CD14-positive monocyte (primary cell): Measurements from ENCODE around the gene ARHGAP12. TPM values are rescaled to one million over a fixed set of nuclear protein-coding genes. Genes with fewer than 3 reads are reported as not detected.

Experiments used
- DNase-seq, 3 donors: peaks; one replicate each; pipeline ENCODE4 v3.0.0-alpha.2; 2011 to 2022
- H2AFZ ChIP-seq: 2 replicates; pipeline ENCODE4 v1.6.0; 2012; ENCODE audit warnings: mild to moderate bottlenecking, low read depth, low read length, inconsistent platforms; ENCODE audit not compliant: insufficient read depth, poor library complexity, severe bottlenecking
- H3K27ac ChIP-seq, 2 donors: 1 replicate in 1 of 2; 2 replicates in 1 of 2; pipeline ENCODE4 v1.5.1; 2012 to 2013; ENCODE audit warnings: low read length in 2 of 2, control low read depth in 1 of 2, inconsistent platforms in 1 of 2, low read depth in 1 of 2, mild to moderate bottlenecking in 1 of 2
- H3K27me3 ChIP-seq, 2 donors: one replicate each; pipeline versions ENCODE4 v1.6.0 to v1.6.1; 2011 to 2013; ENCODE audit warnings: low read length in 2 of 2; ENCODE audit not compliant: control insufficient read depth in 2 of 2, insufficient read depth in 2 of 2
- H3K36me3 ChIP-seq, 2 donors: replicated peaks in 1 of 2; 1 replicate in 1 of 2; 2 replicates in 1 of 2; pipeline versions ENCODE4 v1.5.1 to v1.6.1; 2012 to 2013; ENCODE audit warnings: low read length in 2 of 2, control low read depth in 1 of 2, inconsistent platforms in 1 of 2, mild to moderate bottlenecking in 1 of 2; ENCODE audit not compliant: insufficient read depth in 2 of 2, control insufficient read depth in 1 of 2
- H3K4me1 ChIP-seq, 2 donors: 1 replicate in 1 of 2; 2 replicates in 1 of 2; pipeline versions ENCODE4 v1.5.1 to v1.6.1; 2012 to 2013; ENCODE audit warnings: low read length in 2 of 2, control low read depth in 1 of 2, inconsistent platforms in 1 of 2, mild to moderate bottlenecking in 1 of 2, moderate library complexity in 1 of 2; ENCODE audit not compliant: insufficient read depth in 2 of 2, control insufficient read depth in 1 of 2
- H3K4me2 ChIP-seq: replicated peaks from 2 replicates; pipeline ENCODE3; 2012; ENCODE audit warnings: low read length, moderate library complexity, mild to moderate bottlenecking; ENCODE audit not compliant: poor library complexity, severe bottlenecking; ENCODE audit errors: extremely low read depth
- H3K4me3 ChIP-seq, 3 experiments: fragments of 200-600 bp in 1 of 3; sonication (generic) in 1 of 3; replicated peaks in 1 of 3; 1 replicate in 2 of 3; 2 replicates in 1 of 3; pipeline ENCODE4 v1.5.1; 2011 to 2013; ENCODE audit warnings: low read length in 3 of 3, mild to moderate bottlenecking in 3 of 3, control low read depth in 2 of 3, low read depth in 2 of 3, inconsistent platforms in 1 of 3, moderate library complexity in 1 of 3
- H3K79me2 ChIP-seq: 2 replicates; pipeline ENCODE4 v1.6.0; 2012; ENCODE audit warnings: mild to moderate bottlenecking, control low read depth, inconsistent platforms, low read length, moderate library complexity; ENCODE audit not compliant: insufficient read depth
- H3K9ac ChIP-seq: 2 replicates; pipeline ENCODE4 v1.6.0; 2017; ENCODE audit warnings: low read length, mild to moderate bottlenecking; ENCODE audit not compliant: insufficient read depth, poor library complexity, severe bottlenecking
- H3K9me3 ChIP-seq, 2 donors: replicated peaks in 1 of 2; 1 replicate in 1 of 2; 2 replicates in 1 of 2; pipeline versions ENCODE4 v1.5.1 to v1.6.1; 2012 to 2013; ENCODE audit warnings: low read length in 2 of 2, control low read depth in 1 of 2; ENCODE audit not compliant: control insufficient read depth in 1 of 2, insufficient read depth in 1 of 2
- H4K20me1 ChIP-seq: 2 replicates; pipeline ENCODE4 v1.6.0; 2012; ENCODE audit warnings: mild to moderate bottlenecking, low read length, control low read depth, moderate library complexity; ENCODE audit not compliant: insufficient read depth
- H3K27ac Mint-ChIP-seq, 7 donors: one replicate each; pipeline ENCODE4 v1.8.0; 2020; ENCODE audit warnings: mild to moderate bottlenecking in 7 of 7, mixed read lengths in 7 of 7, moderate library complexity in 6 of 7, inconsistent platforms in 2 of 7
- H3K27me3 Mint-ChIP-seq, 3 donors: one replicate each; pipeline ENCODE4 v1.8.0; 2021 to 2022; ENCODE audit warnings: low read depth in 3 of 3, mild to moderate bottlenecking in 3 of 3, mixed read lengths in 3 of 3, moderate library complexity in 3 of 3, inconsistent platforms in 1 of 3
- H3K36me3 Mint-ChIP-seq, 2 donors: one replicate each; pipeline ENCODE4 v1.8.0; 2020; ENCODE audit warnings: mixed read lengths in 2 of 2, inconsistent platforms in 1 of 2, mild to moderate bottlenecking in 1 of 2
- H3K4me1 Mint-ChIP-seq: one replicate; pipeline ENCODE4 v1.8.0; 2020; ENCODE audit warnings: mild to moderate bottlenecking, mixed read lengths
- H3K4me3 Mint-ChIP-seq, 2 donors: one replicate each; pipeline ENCODE4 v1.8.0; 2020; ENCODE audit warnings: mild to moderate bottlenecking in 2 of 2, mixed read lengths in 2 of 2, moderate library complexity in 1 of 2
- H3K9me3 Mint-ChIP-seq, 7 donors: one replicate each; pipeline ENCODE4 v1.8.0; 2020 to 2022; ENCODE audit warnings: mixed read lengths in 7 of 7, mild to moderate bottlenecking in 6 of 7, moderate library complexity in 6 of 7, inconsistent platforms in 2 of 7
- WGBS: methylation state at CpG from one replicate; pipeline ENCODE4 v1.1.5; 2013; ENCODE audit warnings: missing lambda C conversion rate; ENCODE audit not compliant: insufficient coverage; 5-methylcytosine and 5-hydroxymethylcytosine counted together
- intact Hi-C, 2 donors: fragments of 100-400 bp; cut with micrococcal nuclease; formaldehyde crosslinking; loops; one replicate each; pipeline versions ENCODE4 v1.15.0 to v1.15.1; 2023
- polyA plus RNA-seq, 3 donors: library from polyadenylated mRNA; depleted of rRNA in 1 of 3; unstranded in 2 of 3; stranded (reverse) in 1 of 3; fragments of 300-500 nt in 2 of 3; fragments of >200 nt in 1 of 3; fragmentation: Illumina TruSeq in 2 of 3; gene quantifications; 1 replicate in 2 of 3; 2 replicates in 1 of 3; pipeline ENCODE4 v1.2.3, GENCODE V29; 2012 to 2021
- TF ChIP-seq, protein P1 (sequence below): fragments of 200-600 bp; IDR thresholded peaks from one replicate; pipeline ENCODE4 v1.8.0; 2022; ENCODE audit warnings: antibody characterized with exemption, mild to moderate bottlenecking

The ARHGAP12 gene
- polyA plus RNA-seq, 3 donors = 3.2 to 15.5 (median 4.7) TPM

DNA sequence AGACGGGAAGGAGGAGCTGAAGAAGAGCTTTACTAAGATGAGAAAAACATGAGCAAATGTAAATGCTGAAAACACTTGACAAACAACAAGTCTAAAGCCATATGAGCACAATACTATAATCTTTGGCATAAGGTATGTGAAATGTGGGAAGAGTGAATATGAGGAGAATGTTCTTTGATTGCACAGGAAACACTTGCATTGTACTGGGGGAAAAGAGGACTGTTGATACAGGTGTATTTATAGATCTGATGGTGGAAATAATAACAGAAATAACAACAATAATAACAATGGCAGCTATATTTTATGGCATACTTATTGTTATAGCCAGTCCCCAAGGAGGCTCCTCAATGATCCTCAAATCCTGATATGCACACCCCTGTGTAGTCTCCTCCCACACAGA lies 23.0 kb downstream of the ARHGAP12 start:
- Mint-ChIP-seq H3K27me3 (peaks cover 0 to 3% (median 0%) of the 10 kb centered on the region in 3 donors), H3K9me3 (peaks cover 0 to 4% (median 0%) of the 10 kb centered on the region in 7 donors), H3K36me3 (peaks cover 45 to 51% of the 10 kb centered on the region in 2 donors), H3K4me1 (peaks cover 1% of the 10 kb centered on the region), H3K4me3 (no peak overlapping the region), H3K27ac (no peak overlapping the region)
- Histone ChIP-seq H3K27me3 (no peaks in the 10 kb centered on the region), H3K4me1 (no peaks in the 10 kb centered on the region), H3K9ac (no peak overlapping the region), H3K27ac (no peak overlapping the region), H3K4me3 (no peak overlapping the region), H4K20me1 (peaks cover 83% of the 10 kb centered on the region), H3K4me2 (no peak overlapping the region), H3K79me2 (peaks cover 53% of the 10 kb centered on the region), H3K36me3 (peaks cover 10 to 51% of the 10 kb centered on the region in 2 donors), H2AFZ (no peak overlapping the region), H3K9me3 (no peaks in the 10 kb centered on the region)
- no peak for DNase-seq
- intact Hi-C loops = no loop called here
- WGBS = 100% methylated on average over 1 of the region's 1 CpG
- TF ChIP-seq, protein P1, sequence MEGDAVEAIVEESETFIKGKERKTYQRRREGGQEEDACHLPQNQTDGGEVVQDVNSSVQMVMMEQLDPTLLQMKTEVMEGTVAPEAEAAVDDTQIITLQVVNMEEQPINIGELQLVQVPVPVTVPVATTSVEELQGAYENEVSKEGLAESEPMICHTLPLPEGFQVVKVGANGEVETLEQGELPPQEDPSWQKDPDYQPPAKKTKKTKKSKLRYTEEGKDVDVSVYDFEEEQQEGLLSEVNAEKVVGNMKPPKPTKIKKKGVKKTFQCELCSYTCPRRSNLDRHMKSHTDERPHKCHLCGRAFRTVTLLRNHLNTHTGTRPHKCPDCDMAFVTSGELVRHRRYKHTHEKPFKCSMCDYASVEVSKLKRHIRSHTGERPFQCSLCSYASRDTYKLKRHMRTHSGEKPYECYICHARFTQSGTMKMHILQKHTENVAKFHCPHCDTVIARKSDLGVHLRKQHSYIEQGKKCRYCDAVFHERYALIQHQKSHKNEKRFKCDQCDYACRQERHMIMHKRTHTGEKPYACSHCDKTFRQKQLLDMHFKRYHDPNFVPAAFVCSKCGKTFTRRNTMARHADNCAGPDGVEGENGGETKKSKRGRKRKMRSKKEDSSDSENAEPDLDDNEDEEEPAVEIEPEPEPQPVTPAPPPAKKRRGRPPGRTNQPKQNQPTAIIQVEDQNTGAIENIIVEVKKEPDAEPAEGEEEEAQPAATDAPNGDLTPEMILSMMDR = no peak

DNA sequence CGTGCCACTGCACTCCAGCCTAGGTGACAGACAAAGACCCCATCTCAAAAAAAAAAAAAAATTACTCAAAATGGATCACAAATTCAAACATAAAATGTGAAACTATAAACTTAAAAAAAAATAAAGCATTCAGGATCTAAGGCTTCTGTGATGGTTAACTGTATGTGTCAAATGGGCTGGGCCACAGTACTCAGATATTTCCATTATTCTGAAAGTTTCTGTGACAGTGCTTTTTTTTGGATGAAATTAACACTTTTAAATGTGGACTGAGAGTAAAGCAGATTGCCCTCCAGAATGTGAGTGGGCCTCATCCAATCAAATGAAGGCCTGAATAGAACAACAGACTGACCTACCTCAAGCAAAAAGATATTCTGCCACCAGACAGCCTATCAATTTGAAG lies 26.0 kb downstream of the ARHGAP12 start:
- Mint-ChIP-seq H3K36me3 (peaks cover 40 to 41% of the 10 kb centered on the region in 2 donors), H3K27ac (no peak overlapping the region), H3K27me3 (peaks cover 0 to 2% (median 0%) of the 10 kb centered on the region in 3 donors), H3K4me1 (no peaks in the 10 kb centered on the region), H3K9me3 (peaks cover 0 to 4% (median 0%) of the 10 kb centered on the region in 7 donors), H3K4me3 (no peak overlapping the region)
- H3K4me3 ChIP-seq = no peak overlapping the region
- no CpG with 5 or more reads among the region's 1 CpG for WGBS
- no peak overlapping the region for H3K4me2 ChIP-seq
- H3K27ac ChIP-seq = no peak overlapping the region
- H4K20me1 ChIP-seq = peaks cover 85% of the 10 kb centered on the region
- intact Hi-C loops = no loop called here
- H2AFZ ChIP-seq = no peak overlapping the region
- H3K79me2 ChIP-seq = peaks cover 66% of the 10 kb centered on the region
- TF ChIP-seq, protein P1 = no peak
- no peaks in the 10 kb centered on the region for H3K4me1 ChIP-seq
- H3K9ac ChIP-seq = no peak overlapping the region
- DNase-seq = no peak
- no peaks in the 10 kb centered on the region for H3K9me3 ChIP-seq
- H3K27me3 ChIP-seq = no peaks in the 10 kb centered on the region
- peaks cover 5 to 43% of the 10 kb centered on the region in 2 donors for H3K36me3 ChIP-seq
